Thymus (tissue), 11 donors: ENCODE data around the gene CARS2. TPM values are rescaled to one million over a fixed set of nuclear protein-coding genes. Genes with fewer than 3 reads are reported as not detected.

Source experiments
- DNase-seq, 9 donors: peaks; one replicate each; pipeline ENCODE4 v3.0.0-alpha.2; 2013; ENCODE audit warnings: low spot score in 9 of 9, low read depth in 6 of 9, missing footprints in 1 of 9
- H3K27ac ChIP-seq, 2 donors: one replicate each; pipeline ENCODE4 v1.5.1; 2013; ENCODE audit warnings: control low read depth in 1 of 2, low read depth in 1 of 2, low read length in 1 of 2, mild to moderate bottlenecking in 1 of 2, moderate library complexity in 1 of 2
- H3K27me3 ChIP-seq, 2 donors: one replicate each; pipeline ENCODE4 v1.5.1; 2013; ENCODE audit warnings: low read length in 1 of 2; ENCODE audit not compliant: control insufficient read depth in 2 of 2, insufficient read depth in 1 of 2
- H3K36me3 ChIP-seq, 2 donors: one replicate each; pipeline ENCODE4 v1.5.1; 2013; ENCODE audit warnings: low read length in 1 of 2, mild to moderate bottlenecking in 1 of 2, moderate library complexity in 1 of 2; ENCODE audit not compliant: control insufficient read depth in 2 of 2, insufficient read depth in 2 of 2
- H3K4me1 ChIP-seq, 2 donors: one replicate each; pipeline ENCODE4 v1.5.1; 2013; ENCODE audit warnings: low read length in 2 of 2; ENCODE audit not compliant: control insufficient read depth in 2 of 2, insufficient read depth in 2 of 2
- H3K4me3 ChIP-seq, 2 donors: one replicate each; pipeline ENCODE4 v1.5.1; 2013; ENCODE audit warnings: low read length in 2 of 2, control low read depth in 1 of 2, mild to moderate bottlenecking in 1 of 2
- H3K9me3 ChIP-seq, 2 donors: one replicate each; pipeline ENCODE4 v1.5.1; 2013; ENCODE audit warnings: low read length in 1 of 2, mild to moderate bottlenecking in 1 of 2; ENCODE audit not compliant: control insufficient read depth in 2 of 2, insufficient read depth in 1 of 2
- WGBS: extraction: QIAGEN DNeasy Blood & Tissue Kit; methylation state at CpG from one replicate; pipeline ENCODE4 v1.1.7; 2013; 5-methylcytosine and 5-hydroxymethylcytosine counted together
- polyA plus RNA-seq: library from polyadenylated mRNA; stranded (reverse); fragments of 200-250 nt; gene quantifications from one replicate; pipeline ENCODE4 v1.2.3, GENCODE V29; 2013
- total RNA-seq: library from RNA; stranded (reverse); fragments of 120-200 nt; gene quantifications from one replicate; pipeline ENCODE4 v1.2.4, GENCODE V29; 2013
- donor health status: healthy.

The CARS2 gene
- total and polyA plus RNA-seq, 2 donors, result 45.4 to 105 TPM

DNA sequence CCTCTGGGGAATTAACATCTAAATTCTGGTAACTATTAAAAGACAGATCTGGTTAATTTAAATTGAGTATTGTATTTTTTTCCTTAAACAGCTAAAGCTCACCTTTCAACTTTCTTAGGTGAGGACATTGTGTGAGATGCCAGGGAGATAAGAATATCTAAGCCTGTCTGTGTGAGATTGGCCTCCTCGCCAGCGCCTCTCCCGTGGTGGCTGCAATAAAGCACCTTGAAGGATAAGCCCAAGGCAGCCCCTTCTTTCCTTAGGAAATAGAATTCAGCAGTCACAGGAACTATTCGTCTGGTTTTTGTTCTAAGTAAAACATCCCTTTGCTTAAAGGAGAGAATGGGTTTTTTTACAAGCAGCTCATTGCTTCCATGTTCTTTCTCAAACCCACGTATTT, 66.0 kb downstream of the CARS2 start:
- peaks cover 81 to 90% of the 10 kb centered on the region in 2 donors for H3K36me3 ChIP-seq
- peaks cover 2 to 6% of the 10 kb centered on the region in 2 donors for H3K9me3 ChIP-seq
- no peaks in the 10 kb centered on the region for H3K27me3 ChIP-seq
- H3K4me3 ChIP-seq, result no peak overlapping the region
- no peak for DNase-seq
- WGBS, result 94% methylated on average over 5 of the region's 5 CpGs
- H3K27ac ChIP-seq, result no peak overlapping the region
- peaks cover 0 to 9% of the 10 kb centered on the region in 2 donors for H3K4me1 ChIP-seq

DNA sequence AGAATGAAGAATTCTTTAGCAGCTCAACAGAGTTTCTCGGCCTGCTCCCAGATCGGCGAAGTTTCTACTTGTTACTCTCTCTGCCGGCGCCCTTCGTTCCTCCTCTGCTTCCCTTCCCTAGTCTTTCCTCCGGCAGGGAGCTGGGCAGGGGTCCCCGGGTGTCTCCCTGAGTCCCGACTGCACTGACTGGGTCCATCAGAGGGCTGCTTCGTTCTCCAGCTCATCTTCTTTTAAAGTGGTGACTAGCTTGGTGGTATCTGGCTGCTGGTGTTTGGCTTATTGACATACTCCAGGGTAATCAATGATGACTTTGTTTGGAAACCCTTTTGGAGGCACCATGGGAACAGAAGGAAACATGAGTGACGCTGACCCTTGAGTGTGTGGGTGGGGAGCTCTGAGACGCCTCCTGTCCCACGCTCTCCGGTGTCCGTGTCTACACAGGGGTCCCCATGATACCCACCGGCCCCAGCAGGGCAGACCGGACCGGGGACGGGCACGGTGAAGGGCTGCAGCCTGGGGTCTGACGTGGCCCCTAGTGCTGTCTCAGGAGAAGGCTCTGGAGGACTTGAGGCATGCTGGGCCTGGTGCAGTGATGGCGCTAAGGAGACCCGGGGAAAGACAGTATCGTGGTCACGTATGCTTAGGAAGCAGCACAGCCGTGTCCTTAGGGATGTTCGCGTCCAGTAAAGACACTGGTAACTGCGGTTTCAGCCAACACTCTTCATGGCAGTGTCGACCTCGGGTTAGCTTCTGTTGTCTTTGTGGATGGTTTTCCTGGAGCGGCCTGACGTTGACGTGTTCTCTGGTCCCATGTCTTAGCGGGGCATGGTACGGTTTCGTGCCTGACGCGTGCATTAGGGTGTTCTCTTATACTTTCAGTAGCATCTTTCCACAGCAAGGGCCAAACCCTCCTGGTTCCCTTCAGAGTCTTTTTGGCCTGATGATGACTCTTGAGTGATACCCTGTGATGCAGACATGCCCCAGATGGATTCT, 66.8 kb downstream of the CARS2 start:
- WGBS, result 96% methylated on average over 39 of the region's 39 CpGs
- Histone ChIP-seq H3K4me1 (peaks cover 0 to 2% of the 10 kb centered on the region in 2 donors), H3K27me3 (no peaks in the 10 kb centered on the region), H3K36me3 (peaks cover 89 to 91% of the 10 kb centered on the region in 2 donors), H3K9me3 (peaks cover 0 to 2% of the 10 kb centered on the region in 2 donors), H3K27ac (no peak overlapping the region), H3K4me3 (no peak overlapping the region)
- no peak for DNase-seq

DNA sequence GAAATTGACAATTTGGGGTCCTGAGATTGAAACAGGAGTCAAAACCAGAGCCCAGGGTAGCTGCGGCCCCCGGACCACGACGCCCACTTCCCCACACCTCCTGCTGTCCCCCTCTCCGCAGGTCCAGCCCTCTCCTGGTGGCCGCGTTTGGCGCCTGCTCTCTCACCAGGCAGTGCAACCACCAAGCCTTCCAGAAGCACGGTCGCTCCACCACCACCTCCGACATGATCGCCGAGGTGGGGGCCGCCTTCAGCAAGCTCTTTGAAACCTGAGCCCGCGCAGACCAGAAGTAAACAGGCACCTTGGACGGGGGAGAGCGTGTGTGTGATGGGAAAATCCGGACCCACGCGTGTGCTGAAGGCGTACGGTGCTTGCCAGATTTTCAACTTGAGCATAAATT, 67.7 kb downstream of the CARS2 start:
- H3K4me1 ChIP-seq, result peaks cover 0 to 2% of the 10 kb centered on the region in 2 donors
- H3K27ac ChIP-seq, result no peak overlapping the region
- DNase-seq, result no peak
- H3K9me3 ChIP-seq, result peaks cover 0 to 2% of the 10 kb centered on the region in 2 donors
- H3K36me3 ChIP-seq, result peaks cover 84 to 92% of the 10 kb centered on the region in 2 donors
- no peaks in the 10 kb centered on the region for H3K27me3 ChIP-seq
- 95% methylated on average over 23 of the region's 23 CpGs for WGBS
- no peak overlapping the region for H3K4me3 ChIP-seq

DNA sequence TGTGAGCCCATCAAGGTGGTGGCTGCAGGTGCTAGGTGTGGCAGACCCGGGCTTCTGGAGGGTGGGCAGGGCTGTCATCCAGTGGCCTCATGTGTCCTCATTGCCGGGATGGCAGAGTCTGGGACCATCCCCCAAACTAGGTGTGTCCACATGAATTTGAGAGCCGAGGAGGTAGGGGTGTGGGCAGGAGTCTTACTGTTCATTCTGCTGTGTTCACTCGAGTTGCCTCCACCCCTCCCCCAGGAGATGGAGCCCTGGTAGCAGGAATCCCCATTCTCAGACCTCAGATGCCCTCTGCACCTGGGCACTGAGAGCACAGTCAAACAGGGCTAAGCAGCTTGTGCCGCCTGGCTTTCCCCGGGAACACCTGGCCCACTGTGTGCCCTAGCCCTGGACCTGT, 68.2 kb downstream of the CARS2 start:
- Histone ChIP-seq H3K9me3 (peaks cover 0 to 2% of the 10 kb centered on the region in 2 donors), H3K4me3 (no peak overlapping the region), H3K4me1 (peaks cover 0 to 2% of the 10 kb centered on the region in 2 donors), H3K27me3 (no peaks in the 10 kb centered on the region), H3K36me3 (peaks cover 79 to 90% of the 10 kb centered on the region in 2 donors), H3K27ac (no peak overlapping the region)
- no peak for DNase-seq
- WGBS, result 94% methylated on average over 6 of the region's 6 CpGs

DNA sequence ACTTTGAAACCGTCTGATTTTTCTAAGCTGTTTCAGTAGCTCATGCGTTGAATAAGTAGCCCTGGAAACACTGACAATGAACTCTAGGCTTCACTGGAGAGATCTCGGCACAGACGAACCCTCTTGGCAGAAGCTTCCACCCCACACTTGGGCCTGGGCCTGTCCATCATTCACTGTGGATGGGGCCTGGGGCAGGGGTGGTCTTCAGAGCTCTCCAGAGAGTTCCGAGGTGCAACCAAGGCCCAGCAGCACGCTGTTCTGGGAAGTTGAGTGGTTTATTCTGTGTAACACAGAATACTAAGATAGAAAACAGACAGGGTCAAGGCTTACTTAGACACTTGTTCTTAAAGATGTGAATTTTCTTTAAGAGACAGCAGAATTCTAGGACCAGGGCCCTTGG, 68.6 kb downstream of the CARS2 start:
- H3K4me1 ChIP-seq, result peaks cover 0 to 1% of the 10 kb centered on the region in 2 donors
- H3K27me3 ChIP-seq, result no peaks in the 10 kb centered on the region
- peaks cover 0 to 2% of the 10 kb centered on the region in 2 donors for H3K9me3 ChIP-seq
- H3K36me3 ChIP-seq, result peaks cover 75 to 85% of the 10 kb centered on the region in 2 donors
- DNase-seq, result no peak
- H3K27ac ChIP-seq, result no peak overlapping the region
- H3K4me3 ChIP-seq, result no peak overlapping the region
- 97% methylated on average over 6 of the region's 6 CpGs for WGBS

DNA sequence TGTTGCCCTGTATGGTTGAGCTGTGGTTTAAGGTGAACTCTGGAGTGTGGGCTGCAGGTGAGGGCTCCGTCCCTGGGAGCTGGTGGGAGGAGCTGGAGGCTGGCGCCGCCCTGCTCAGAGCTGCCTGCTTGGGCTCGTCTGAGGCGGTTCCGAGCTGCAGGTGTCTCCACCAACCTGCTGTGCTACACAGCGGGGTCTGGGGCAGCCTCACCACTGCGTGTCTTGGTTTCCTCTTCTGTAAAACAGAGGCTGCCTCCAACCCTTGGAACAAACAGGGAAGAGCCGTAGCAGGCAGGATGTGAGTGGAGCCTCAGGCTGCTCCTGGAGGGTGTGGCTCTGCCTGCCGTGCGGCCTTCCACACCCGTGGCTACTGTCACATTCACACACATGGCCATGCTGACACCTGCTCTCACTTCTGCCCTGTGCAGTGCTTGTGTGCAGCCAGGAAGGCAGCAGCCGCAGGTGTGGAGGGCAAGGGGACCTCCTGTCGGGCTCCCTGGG, 69.2 kb downstream of the CARS2 start:
- Histone ChIP-seq H3K4me3 (no peak overlapping the region), H3K27me3 (no peaks in the 10 kb centered on the region), H3K36me3 (peaks cover 73 to 80% of the 10 kb centered on the region in 2 donors), H3K27ac (no peak overlapping the region), H3K9me3 (peaks cover 0 to 2% of the 10 kb centered on the region in 2 donors), H3K4me1 (no peaks in the 10 kb centered on the region)
- DNase-seq, result no peak
- WGBS, result 96% methylated on average over 14 of the region's 14 CpGs

DNA sequence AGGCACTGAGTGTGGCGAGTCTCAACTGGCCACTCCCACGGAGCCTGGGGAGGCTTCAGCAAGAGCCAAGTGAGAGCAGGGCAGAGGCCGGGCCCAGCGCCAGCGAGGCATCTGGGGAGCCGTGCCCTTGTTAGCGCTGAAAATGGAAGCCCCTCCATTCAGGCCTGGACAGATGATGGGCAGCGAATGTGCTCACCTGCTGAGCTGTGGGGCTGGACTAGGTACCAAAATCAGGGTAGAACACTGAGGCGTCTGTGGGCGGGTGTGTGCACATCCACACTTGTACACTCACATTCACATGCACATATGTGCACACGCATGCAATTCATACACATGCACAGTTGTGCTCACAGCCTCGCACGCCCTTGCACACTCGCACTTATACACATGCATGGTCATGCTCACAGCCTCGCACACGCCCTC, 69.9 kb downstream of the CARS2 start:
- Histone ChIP-seq H3K27ac (no peak overlapping the region), H3K27me3 (no peaks in the 10 kb centered on the region), H3K36me3 (peaks cover 68 to 73% of the 10 kb centered on the region in 2 donors), H3K9me3 (peaks cover 0 to 2% of the 10 kb centered on the region in 2 donors), H3K4me3 (no peak overlapping the region), H3K4me1 (no peaks in the 10 kb centered on the region)
- WGBS, result 99% methylated on average over 16 of the region's 16 CpGs
- DNase-seq, result no peak

DNA sequence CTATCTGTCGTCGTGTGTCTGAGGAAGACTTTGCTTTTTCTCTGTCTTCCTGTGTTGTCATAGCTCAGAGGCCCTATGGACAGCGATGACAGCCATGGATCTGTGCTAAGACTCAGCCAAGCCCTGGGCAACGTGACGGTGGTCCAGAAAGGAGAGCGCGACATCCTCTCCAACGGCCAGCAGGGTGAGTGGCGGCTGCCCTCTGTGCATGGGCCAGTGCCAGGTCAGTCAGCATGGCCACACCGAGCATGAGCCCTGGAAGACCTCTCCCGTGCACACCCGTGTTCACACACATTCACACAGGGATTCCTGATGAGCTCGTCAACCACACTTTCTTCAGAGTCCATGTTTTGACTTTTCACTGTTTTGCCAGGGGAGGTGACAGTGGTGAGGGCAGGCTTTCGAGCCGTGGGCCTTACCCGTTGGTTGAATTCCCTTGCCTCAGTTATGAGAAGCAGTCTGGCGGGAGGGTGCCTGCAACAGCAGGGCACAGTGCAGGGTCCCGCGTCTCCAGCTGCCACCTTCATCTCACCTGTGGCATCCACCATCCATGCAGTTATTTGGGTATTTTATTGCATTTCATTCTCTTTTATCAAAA, 70.4 kb downstream of the CARS2 start:
- Histone ChIP-seq H3K27ac (no peak overlapping the region), H3K27me3 (no peaks in the 10 kb centered on the region), H3K36me3 (peaks cover 63 to 70% of the 10 kb centered on the region in 2 donors), H3K4me3 (no peak overlapping the region), H3K9me3 (peaks cover 0 to 2% of the 10 kb centered on the region in 2 donors), H3K4me1 (no peaks in the 10 kb centered on the region)
- WGBS, result 98% methylated on average over 19 of the region's 19 CpGs
- no peak for DNase-seq

DNA sequence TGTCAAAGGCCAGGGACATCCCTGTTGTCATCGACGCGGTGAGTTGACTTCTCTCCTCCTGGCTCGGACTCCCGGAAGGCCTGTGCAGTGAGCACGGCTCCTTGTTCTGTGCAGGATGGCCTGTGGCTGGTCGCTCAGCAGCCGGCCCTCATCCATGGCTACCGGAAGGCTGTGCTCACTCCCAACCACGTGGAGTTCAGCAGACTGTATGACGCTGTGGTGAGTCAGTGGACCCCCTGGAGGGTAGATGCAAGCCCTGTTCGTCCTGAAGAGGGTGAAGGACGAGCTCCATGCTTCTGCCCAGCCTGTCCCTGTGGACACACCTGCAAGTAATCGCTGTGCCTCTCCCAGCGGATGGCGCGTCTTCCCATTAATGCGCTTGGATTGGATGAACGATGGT, 71.4 kb downstream of the CARS2 start:
- no peaks in the 10 kb centered on the region for H3K4me1 ChIP-seq
- peaks cover 0 to 2% of the 10 kb centered on the region in 2 donors for H3K9me3 ChIP-seq
- no peak for DNase-seq
- H3K36me3 ChIP-seq, result peaks cover 54 to 62% of the 10 kb centered on the region in 2 donors
- no peak overlapping the region for H3K27ac ChIP-seq
- no peaks in the 10 kb centered on the region for H3K27me3 ChIP-seq
- H3K4me3 ChIP-seq, result no peak overlapping the region
- 99% methylated on average over 19 of the region's 19 CpGs for WGBS
